HG02973 (cell line): Measurements from ENCODE around the gene PDX1.

Experiments used
- ATAC-seq: cut with Tn5 transposase; IDR thresholded peaks from one replicate; pipeline ENCODE4 v1.9.1; 2021; ENCODE audit warnings: moderate library complexity; ENCODE audit not compliant: unreplicated experiment

Gene PDX1

DNA sequence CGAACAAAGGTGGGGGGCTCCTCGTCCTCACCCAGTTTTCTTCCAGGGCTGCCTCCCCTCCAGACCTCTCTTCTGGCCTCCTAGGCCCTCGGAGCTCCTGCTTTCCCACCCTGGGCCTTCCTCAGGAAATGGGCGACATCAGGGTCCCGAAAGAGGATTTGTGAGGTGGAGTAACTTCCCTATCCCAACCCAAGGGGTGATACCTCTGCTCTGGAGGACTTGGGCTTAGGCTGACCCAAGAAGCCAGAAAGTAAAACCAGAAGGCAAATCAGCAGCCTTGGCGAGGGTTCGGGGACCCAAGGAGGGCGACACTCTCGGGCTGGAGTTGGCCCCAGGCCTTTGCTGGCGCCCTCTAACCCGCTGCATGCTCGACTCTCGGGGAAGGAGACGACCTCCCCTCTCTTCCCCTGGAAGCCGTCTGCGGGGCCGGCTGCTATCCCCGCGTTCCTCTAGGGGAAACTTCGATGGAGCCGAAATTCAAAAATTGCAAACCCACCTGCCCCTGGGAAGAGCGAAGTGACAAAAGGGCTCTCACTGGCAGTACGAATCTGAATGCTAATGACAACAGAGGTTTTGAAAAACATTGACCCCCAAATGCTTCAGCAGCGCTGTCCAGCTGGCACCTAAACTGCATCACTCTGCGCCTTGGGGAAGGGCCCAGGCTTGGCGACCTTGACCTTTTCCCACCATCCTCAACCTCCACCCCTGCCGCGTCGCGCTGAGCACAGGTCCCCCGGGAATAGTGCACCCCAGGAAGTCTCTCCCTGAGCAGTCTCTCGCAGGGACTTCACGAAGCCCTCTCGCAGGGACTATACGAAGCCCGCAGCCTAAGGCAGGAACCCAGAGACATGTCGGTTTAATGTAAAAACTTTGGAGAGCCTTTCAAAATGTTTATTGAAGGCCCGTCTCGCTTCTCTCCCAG is 2.4 kb downstream of the PDX1 start:
- no peak for ATAC-seq

DNA sequence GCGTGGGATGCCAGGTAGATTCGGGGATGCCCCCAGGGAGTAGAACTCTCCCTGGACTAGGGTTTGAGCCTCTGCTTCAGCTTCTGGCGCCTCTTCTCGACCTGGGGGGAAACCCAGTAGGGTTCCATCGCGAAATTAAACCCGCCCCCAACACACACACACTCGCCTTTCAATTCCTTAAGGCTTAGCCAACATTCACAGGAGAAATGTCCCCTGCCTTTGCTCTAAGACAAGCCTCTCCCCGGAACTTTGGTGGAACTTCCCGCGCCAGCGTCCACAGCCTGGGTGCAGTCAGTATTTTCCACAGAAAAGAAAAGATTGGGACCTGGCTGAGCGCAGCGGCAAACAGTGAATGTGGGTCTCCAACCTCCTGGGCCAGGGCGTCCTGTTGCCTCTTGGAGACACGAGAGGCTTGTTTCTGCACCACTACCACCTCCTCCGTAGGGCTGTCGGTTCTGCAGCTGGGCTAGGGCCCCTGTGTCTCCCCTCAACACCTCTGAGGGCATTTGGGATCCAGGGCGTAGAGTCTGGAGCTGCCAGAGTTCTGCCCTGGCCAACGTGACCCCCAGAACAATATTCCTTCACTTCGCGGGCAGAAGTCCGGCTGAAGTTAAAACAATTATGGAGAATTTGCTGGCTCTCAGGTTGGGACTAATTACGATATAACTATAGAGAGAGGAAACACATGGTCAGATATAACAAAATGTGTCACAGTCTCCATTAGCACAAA is 3.2 kb downstream of the PDX1 start:
- ATAC-seq: no peak

DNA sequence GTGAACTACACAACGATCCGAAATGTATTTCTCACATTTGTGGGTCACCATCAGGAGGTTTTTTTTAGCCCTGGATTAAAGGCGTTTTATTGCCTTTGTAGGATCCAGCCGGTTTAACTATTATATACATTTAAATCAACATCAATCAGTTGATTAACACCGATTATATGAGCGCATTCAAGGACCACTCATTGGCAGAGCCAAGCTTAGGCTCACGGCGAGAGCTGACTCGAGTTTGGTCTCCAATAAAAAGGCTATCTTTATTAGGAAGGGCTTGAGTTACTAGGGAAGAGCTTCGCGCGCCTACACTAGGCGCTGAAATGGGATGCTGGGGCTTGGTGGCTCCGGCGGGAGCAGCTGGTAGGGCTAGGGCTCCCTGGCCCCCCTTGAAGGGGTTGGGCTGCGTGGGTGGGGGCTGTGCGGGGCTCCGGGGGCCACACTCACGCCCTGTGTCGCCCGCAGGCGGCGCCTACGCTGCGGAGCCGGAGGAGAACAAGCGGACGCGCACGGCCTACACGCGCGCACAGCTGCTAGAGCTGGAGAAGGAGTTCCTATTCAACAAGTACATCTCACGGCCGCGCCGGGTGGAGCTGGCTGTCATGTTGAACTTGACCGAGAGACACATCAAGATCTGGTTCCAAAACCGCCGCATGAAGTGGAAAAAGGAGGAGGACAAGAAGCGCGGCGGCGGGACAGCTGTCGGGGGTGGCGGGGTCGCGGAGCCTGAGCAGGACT is 4.2 kb downstream of the PDX1 start:
- no peak for ATAC-seq

DNA sequence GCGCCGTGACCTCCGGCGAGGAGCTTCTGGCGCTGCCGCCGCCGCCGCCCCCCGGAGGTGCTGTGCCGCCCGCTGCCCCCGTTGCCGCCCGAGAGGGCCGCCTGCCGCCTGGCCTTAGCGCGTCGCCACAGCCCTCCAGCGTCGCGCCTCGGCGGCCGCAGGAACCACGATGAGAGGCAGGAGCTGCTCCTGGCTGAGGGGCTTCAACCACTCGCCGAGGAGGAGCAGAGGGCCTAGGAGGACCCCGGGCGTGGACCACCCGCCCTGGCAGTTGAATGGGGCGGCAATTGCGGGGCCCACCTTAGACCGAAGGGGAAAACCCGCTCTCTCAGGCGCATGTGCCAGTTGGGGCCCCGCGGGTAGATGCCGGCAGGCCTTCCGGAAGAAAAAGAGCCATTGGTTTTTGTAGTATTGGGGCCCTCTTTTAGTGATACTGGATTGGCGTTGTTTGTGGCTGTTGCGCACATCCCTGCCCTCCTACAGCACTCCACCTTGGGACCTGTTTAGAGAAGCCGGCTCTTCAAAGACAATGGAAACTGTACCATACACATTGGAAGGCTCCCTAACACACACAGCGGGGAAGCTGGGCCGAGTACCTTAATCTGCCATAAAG is 4.8 kb downstream of the PDX1 start:
- ATAC-seq: no peak

DNA sequence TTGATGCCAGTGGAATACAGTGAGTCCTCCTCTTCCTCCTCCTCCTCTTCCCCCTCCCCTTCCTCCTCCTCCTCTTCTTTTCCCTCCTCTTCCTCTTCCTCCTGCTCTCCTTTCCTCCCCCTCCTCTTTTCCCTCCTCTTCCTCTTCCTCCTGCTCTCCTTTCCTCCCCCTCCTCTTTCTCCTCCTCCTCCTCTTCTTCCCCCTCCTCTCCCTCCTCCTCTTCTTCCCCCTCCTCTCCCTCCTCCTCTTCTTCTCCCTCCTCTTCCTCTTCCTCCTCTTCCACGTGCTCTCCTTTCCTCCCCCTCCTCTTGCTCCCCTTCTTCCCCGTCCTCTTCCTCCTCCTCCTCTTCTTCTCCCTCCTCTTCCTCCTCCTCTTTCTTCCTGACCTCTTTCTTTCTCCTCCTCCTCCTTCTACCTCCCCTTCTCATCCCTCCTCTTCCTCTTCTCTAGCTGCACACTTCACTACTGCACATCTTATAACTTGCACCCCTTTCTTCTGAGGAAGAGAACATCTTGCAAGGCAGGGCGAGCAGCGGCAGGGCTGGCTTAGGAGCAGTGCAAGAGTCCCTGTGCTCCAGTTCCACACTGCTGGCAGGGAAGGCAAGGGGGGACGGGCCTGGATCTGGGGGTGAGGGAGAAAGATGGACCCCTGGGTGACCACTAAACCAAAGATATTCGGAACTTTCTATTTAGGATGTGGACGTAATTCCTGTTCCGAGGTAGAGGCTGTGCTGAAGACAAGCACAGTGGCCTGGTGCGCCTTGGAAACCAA is 5.6 kb downstream of the PDX1 start:
- ATAC-seq: no peak

DNA sequence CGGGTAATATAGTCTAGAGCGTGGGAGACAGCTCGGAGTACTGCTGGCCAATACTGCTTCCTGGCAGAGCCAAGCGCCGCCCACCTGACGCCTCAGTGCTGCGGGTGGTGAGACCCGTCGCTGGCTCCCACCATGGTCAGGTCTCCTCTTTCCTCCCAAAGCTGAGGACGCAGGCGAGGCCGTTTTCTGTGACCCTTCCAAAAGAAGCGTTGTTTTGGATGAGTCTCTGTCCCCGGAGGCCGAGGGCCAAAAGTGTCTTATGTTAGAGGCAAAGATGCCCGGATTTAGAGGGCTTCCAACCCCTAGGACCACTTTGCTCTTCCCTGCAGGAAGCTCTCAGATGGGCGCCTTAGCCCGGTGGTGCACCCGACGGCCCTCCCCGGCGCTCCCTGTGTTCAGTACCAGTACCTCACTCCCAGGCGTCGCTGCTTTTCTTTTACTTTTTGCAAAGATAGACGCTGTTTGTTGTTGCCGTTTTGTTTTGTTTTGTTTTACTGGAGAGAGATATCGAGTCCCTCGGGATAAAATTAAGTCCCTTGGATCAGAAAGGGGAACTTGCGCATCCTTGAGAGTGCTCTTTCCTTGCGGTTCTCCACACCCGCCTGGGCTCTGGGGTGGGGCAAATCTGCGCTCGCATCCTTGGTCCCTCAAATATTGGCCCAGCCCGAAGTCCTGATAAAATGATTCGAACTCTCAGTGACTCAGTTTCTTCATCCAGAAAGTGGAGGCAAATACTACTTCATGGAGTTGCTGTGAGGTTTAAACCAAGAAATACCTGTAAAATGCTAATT is 7.0 kb downstream of the PDX1 start:
- ATAC-seq: no peak

DNA sequence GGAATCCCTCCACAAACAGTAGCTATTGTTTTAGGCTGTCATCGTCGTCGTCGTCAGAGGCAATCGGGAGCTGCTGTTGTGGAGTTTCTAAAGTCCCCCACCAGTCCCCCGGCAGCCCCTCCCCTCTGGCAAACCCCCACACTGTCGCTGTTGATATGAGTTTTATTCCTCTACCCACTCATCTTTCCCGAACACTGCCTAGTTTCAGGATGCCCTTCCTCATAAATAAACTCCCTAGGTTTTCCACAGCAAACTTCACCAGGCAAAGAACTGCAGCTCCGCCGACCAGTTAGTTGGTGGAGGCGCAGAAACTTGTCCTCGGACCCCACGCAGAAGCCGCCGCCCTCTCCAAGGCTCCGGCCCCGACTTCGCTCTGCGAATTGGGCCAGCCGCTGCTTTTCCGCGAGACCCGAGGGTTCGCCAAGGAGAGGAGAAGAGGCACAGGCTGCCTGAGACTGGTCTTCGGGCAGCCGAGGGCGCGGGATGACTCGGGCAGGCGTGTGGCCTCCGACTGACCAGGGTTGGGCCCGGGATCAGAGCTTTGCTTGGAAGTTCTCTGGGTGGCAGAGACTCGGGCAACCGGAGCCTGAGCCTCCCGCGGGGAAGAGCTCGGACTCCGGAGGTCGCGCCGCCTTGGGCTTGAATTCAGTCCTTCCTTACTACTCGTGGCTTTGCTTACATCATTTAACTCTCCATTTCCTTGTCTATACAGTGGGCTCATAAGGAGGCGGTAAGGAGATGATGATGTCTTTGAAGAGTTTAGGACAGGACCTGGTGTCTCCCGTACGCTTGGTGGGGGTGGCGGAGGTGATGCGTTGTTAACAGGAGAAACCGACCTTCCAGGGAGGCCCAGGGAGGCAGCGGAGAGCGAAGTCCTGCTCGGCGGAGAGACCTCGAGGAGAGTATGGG is 7.9 kb downstream of the PDX1 start:
- ATAC-seq: no peak

DNA sequence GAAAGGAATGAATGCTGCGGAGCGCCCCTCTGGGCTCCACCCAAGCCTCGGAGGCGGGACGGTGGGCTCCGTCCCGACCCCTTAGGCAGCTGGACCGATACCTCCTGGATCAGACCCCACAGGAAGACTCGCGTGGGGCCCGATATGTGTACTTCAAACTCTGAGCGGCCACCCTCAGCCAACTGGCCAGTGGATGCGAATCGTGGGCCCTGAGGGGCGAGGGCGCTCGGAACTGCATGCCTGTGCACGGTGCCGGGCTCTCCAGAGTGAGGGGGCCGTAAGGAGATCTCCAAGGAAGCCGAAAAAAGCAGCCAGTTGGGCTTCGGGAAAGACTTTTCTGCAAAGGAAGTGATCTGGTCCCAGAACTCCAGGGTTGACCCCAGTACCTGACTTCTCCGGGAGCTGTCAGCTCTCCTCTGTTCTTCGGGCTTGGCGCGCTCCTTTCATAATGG is 8.6 kb downstream of the PDX1 start:
- ATAC-seq: no peak

DNA sequence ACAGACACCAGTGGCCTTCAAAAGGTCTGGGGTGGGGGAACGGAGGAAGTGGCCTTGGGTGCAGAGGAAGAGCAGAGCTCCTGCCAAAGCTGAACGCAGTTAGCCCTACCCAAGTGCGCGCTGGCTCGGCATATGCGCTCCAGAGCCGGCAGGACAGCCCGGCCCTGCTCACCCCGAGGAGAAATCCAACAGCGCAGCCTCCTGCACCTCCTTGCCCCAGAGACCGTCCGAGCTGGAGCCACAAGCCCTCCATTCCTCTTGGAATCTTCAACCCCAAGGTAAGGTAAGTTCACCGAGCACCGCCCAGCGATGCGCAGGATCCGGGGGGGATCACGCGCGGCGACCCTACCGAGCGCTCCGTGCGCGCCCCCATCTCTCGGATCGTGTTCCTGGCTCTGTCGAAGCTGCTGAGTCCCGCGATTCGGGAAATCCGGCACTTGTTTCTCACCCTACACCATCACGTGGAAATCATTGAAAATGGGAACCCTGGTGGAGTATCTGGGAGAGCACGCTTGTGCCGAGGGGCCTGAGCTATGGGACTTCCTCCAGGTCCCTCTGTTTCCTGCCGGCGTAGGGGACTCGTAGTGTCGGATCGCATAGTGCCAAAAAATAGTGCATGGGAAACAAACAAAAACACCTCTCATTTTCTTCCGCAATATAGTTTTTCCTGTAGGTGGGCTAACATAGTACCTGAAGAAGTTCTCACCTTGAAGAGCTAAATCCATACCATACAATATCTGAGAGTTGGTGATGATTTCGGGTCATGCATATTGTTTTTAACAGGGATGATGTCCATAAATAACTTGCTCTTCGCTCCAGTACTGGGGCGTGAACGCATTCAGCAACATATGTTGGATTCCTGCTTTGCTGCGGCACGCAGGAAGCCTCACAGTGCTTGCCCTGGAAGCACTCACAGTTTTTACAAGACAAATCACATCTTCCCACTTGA is 9.3 kb downstream of the PDX1 start:
- ATAC-seq: no peak

DNA sequence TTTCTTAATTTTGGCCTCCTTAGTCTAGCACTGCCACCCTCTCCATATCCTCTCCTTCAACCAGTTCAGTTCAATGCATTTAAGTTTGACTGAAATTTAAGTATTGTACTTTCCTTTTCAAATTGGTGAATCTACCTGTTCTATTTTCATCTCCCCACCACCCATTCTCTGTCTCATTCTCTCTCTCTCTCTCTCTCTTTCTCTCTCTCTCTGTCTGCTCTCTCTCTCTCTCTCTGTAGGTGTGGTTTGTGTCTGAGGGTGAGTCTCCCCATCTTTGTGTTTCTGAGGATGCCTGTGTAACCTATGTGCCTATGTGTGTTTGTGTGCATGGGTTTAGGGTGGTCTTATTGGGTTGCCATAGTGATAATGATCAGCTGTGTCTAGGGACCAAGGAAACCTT is 10.1 kb downstream of the PDX1 start:
- ATAC-seq: no peak

DNA sequence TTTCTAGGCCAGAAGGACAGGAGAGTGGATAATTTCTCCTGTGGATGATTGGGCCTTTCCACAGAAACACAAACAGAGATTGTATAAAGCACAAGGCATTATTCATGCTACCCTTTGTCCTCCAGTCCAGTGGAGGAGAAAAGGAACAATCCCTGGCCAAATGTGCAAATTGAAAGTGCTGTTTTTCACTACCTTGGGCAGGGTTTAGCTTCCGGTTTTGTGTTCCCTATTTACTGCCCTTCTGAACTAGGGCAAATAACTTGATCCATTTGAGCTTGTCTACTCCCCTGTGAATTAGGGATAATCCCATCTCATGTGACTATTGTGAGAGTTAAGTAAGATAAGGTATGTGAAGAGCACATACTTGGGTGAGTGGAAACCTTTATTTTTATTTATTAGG is 13.3 kb downstream of the PDX1 start:
- no peak for ATAC-seq

DNA sequence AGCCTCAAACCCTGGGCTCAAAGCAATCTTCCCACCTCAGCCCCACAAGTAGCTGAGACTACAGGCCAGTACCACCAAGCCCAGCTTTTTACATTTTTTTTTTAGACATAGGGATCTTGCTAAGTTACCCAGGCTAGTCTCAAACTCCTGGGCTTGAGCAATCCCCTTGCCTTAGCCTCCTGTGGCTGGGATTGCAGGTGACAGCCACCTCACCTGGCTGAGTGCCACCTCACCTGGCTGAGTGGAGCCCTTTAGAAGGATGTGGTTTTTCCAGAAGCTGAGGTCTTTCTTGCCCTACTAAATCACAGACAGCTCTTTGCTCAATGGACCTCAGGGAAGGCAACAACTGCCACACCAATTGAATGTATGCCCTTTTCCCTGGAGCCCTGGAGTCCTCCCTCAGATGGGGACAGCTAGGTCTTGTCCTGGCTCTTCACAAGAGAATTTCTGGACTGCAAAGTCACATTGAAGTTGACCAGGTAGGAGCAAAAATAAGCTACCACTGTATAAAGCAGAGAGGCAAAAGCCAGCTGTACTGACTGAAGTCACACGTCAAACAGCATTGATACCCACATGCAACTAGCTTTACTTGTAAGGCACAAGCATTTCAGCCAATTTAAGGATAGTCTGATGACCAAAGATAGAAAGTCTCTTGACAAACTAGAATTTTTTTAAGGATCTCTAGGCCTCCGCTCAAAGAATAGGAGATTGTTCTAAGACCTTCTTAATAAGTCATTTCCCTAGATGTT is 14.0 kb downstream of the PDX1 start:
- no peak for ATAC-seq

DNA sequence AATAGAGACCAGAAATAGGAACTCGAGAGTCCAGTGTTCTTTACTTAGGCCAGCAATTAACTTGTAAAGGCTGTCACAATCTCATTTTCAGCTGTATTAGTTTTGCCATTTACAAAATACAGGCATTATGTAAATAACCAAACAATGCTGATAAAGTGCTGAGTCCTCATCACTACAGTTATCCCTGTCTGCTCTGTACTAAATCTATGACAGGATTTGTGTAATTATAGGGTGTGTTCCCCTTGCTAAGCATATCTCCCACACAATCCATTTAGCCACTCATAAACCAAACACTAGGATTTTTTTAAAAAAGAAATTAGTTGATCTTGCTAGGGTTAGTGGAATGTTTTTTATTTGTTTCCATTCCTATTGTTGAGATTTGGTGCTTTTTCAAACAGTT is 23.2 kb downstream of the PDX1 start:
- no peak for ATAC-seq

DNA sequence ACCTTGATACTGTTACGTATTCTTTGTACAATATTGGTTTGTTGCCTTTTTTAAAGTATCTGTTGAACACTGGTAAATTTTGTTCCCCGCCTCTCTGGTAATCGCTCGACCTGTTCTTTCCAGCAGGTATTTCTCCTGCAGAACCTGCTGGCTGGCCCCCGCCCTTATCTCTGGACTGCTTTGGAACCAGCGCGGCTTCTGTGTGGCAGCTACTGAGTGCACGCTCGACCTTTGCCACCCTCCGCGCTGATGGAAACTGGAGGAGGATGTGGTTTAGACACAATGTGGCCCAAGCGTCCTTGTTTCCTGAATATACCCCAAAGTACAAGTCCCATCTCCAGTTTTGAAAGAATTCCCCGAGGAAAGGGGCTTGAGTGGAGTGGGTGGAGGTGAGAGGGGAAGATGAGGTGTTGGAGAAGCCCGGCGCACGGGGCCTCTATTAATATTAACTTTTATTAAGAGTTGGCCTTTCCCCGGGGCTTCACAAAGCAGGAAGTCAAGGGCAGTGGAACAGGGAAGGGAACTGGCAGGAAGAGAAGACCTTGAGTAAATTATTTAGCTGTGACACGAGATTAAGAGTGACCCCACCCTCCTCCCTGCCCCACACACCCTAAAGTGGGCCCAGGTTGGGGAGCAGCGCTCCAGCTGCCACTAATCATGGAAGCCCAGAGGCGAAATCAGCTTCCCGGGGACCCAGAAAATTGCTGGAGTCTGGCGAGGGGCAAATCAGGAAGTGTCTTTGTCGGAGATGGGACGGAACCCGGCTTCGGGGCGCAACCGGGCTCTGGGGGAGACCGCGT is 33.3 kb downstream of the PDX1 start:
- peak; percentile 11 for ATAC-seq

DNA sequence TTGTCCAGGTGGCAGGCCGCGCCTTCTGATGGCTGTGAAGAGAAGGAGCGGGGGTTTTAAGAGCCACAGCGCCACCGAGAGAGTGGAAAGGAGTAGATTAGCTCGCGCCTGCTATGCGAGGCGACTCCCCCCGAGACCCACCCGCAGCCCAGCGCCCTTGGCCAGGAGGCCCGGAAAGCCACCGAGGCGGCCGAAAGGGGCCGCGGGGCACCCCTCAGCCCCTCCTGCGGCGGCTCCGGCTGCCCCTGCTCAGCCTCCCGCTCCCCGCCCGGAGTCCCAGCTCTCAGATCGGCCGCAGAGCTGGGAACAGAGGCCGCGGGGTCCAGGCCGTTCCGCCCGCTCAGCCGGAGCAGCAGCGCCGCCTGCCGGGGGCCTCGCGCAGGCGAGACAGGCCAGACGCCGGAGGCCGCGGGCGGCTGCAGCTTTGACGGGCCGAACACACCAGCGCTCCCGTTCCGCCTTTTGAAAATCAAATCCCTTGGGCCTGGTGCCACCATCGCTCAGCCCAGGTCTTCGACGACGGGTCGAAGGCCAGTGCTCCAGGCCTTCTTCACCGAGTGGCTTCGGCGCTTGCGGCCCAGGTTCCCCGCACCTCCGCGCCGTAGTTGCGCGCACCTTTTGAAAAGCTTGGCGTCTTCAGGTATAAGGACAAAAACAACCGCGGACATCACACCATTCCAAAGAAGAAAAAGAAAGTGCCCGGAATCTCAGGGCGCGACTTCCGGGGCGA is 34.0 kb downstream of the PDX1 start:
- ATAC-seq: peak; percentile 87
